A673 (cell line): ENCODE measurements around the gene FDXR.

Experiments
- EZH2 ChIP-seq: fragments of 200-600 bp; sonication (generic); IDR thresholded peaks from 2 replicates; pipeline ENCODE4 v1.6.1; 2017; ENCODE audit warnings: borderline replicate concordance, low read depth, mild to moderate bottlenecking, mixed read lengths, antibody characterized with exemption, low read length; ENCODE audit not compliant: poor library complexity, severe bottlenecking
- TF ChIP-seq, protein P1 (sequence below): fragments of 300-800, 200-600 bp; sonication (generic); conservative IDR thresholded peaks from 2 replicates; pipeline ENCODE4 v1.5.1; 2017; ENCODE audit warnings: low read depth, mild to moderate bottlenecking, antibody characterized with exemption, low read length, moderate library complexity, mixed read lengths

DNA sequence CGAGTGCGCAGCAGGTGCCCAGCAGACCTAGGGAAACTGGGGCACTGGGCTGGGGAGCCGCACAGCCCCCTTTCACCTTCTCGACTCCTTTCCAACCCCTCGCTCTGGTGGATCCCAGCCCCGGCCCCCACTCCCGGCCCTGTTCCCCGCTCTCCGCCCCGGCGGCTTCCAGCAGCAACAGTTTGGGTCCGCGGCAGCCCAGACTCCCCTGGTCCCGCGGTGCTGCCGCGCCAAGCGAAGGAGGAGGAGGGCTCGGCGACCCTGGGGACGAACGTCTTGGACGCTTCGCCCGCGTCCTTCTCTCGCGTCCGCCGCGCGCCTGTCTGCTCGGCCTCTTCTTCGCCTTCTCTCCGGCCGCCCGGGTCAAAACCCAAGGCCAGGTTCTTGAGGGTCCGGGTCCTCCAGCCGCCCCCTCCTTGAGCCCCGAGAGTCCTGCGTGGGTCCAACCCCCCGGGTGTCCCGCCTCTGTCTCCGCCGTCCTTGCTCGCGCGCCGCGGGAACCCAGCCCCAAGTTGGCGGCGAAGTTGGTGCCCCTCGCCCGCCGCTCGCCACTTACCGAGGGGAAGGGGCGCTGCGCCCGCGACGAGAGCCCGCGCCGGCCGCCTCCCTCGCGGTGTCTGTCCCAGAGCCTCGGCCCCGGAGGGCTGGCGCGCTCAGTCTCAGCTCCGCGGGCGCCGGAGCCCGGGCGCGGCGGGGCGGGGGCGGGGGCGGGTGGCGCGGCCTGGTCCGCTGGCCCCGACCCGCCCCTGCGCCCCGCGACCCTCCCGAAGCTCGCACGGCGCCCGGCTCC is 11.7 kb downstream of the FDXR start:
- TF ChIP-seq EZH2, result peak; percentile 71
- TF ChIP-seq, protein P1, sequence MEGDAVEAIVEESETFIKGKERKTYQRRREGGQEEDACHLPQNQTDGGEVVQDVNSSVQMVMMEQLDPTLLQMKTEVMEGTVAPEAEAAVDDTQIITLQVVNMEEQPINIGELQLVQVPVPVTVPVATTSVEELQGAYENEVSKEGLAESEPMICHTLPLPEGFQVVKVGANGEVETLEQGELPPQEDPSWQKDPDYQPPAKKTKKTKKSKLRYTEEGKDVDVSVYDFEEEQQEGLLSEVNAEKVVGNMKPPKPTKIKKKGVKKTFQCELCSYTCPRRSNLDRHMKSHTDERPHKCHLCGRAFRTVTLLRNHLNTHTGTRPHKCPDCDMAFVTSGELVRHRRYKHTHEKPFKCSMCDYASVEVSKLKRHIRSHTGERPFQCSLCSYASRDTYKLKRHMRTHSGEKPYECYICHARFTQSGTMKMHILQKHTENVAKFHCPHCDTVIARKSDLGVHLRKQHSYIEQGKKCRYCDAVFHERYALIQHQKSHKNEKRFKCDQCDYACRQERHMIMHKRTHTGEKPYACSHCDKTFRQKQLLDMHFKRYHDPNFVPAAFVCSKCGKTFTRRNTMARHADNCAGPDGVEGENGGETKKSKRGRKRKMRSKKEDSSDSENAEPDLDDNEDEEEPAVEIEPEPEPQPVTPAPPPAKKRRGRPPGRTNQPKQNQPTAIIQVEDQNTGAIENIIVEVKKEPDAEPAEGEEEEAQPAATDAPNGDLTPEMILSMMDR, result no peak
